Esophagus squamous epithelium (tissue), 4 donors: Measurements from ENCODE around the gene PRPF8.

Source experiments
- CTCF ChIP-seq, 6 experiments: fragments of 450-650 bp in 4 of 6; fragments of 200-600 bp in 2 of 6; sonication (generic) in 2 of 6; IDR thresholded peaks; one replicate each; pipeline ENCODE4 v1.5.1; 2016 to 2019; ENCODE audit warnings: antibody characterized with exemption in 6 of 6, mild to moderate bottlenecking in 4 of 6, moderate library complexity in 4 of 6
- POLR2A ChIP-seq, 4 donors: fragments of 450-650 bp; IDR thresholded peaks; one replicate each; pipeline ENCODE4 v1.6.1; 2017; ENCODE audit warnings: antibody characterized with exemption in 4 of 4, mild to moderate bottlenecking in 4 of 4, moderate library complexity in 3 of 4

DNA sequence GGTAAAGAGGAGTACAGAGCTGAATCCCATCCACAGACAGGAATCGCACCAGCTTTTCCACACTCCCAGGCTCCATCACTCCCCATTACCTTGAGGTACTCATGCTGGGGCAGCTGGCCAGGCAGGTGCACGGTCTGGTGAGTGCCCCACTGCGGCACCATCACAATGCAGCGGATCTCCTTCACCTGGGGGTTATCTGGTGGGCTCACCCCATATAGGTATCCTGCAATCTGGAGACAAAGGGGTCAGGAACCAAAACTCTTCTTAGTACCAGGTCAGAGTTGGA is 33.2 kb downstream of the PRPF8 start:
- no peak for TF ChIP-seq CTCF (IDR thresholded peaks at IDR 0.05)
- no peak for TF ChIP-seq POLR2A (IDR thresholded peaks at IDR 0.05)
